HG03196 (cell line): ENCODE results near the gene BBOX1.

Experiments used
- ATAC-seq: cut with Tn5 transposase; IDR thresholded peaks from one replicate; pipeline ENCODE4 v1.9.1; 2021; ENCODE audit not compliant: unreplicated experiment

The BBOX1 gene

DNA sequence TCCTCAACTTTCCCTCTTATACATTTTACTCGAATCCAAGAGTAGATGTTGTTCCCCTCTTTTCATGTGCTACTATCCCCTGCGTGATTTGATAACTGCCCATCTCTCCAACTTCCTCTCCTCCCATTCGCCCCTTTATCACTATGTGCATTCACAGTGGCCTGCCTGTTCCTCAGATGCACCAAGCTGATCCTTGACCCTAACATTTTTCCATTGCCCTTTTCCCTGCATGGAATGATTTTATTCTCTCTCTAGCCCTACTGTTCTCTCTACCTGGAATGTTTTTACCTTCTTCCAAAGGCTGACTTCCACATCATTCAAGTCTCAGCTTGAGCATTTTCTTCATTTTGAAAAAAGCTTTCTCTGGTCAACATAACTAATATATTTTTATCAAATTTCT is 15.8 kb upstream of the BBOX1 start:
- no peak for ATAC-seq

DNA sequence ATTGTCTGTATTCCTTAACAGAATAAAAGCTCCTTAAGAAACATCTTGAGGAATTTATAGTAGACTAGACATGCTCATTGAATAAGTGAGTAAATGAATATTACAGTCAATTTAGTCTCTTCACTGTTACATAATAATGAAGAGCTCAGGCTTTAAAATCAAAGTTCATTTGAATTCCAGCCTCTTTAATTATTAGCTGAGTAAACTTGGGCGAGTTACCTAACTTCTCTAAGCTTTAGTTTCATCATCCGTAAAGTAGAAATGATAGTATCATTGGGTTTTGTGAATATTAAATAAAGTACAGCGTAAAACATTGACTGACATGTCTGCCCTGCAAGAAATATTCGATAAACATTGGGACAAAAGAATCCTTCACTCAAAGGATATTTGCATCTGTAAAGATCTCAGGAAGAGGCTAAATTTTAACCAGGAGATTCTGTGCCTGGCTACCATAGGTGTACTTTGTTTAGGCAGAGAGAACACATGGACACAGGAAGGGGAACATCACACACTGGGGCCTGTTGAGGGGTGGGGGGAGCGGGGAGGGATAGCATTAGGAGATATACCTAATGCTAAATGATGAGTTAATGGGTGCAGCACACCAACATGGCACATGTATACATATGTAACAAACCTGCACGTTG is 15.2 kb upstream of the BBOX1 start:
- ATAC-seq = no peak

DNA sequence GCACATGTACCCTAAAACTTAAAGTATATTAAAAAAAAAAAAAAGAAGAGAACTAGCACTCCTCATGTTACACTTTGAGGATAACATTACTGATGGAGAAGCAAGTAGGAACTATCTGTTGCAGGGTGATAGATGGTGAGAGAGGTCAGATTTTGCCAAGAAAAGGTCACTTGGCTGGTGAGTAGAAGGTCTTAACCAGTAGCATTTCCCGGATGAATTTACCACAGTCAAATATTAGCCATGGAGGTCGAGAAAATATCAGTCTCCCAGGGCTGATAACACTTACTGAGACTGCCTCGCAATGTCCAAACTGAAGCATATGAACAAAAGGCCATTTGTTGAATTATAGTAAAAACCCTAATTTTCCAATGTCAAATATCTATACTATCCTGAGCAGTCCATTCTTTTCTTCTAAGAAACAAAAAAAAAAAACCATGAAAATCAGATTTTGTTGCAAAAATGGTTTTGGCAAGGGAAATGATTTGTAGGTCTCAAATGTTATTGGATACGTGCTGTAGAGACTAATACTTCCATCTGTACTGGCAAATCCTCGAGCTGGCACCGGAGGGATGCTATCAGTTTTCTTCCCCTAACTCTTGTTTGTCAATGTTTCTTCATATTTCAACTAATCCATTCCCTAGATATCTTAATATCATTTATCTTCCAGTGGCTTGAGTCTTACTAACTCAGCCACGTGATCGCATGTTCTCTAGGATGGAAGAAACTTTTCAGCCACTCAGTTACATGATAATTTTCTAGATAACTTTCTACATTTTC is 14.5 kb upstream of the BBOX1 start:
- ATAC-seq = no peak

DNA sequence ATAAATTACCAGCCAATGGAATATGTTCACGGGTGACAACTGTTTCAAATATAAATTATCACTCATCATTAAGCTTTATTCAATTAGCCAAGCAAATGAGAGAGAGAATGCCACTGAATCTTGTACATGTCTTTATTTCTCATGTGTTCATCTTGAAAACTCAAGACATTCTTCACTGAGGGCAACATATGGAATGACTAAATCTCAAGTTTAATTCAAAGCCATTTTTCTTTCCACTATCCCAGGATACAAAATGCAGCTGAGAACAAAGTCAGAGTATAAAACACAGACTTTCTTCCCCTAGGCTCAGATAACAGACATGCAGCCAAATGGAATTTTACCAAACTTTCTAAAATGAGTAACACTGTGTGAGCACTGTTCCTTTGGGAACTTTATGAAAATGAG is 12.1 kb upstream of the BBOX1 start:
- ATAC-seq = no peak

DNA sequence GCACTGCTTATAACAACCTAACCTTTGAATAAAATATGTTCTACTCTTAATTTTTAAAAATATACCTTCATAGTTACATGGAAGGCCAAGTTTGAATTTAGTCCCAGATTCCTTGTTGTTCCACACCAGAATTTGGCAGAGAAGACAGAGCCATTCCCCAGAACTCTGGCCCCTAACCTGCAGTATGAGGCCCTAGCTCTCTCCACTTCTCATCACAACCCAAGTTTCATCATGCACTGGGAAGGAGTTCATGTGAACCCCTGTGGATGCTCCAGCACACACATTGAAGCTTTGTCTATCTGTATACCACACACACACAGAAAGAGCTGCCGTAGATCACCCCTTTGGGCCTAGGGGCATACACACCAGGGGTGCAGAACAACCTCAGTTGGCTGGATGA is 10.6 kb upstream of the BBOX1 start:
- no peak for ATAC-seq

DNA sequence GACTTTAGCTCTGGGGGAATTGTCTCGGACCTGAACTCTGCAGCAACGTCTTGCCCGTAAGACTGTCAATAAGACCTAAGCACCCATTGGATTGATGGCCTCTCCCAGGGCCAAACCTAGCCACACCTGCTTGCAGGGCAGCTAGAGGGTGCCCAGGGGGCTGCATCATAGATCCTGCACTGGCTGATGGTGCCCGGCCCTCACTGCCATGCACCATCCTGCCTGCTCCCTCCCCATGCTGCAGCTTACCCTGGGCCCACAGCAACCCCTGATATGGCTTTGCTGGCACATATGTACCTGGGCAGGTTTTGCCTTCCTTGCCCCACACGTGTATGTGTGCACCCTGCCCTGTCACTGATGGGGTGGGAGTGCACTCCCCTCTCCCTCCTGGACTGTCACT is 8.9 kb upstream of the BBOX1 start:
- no peak for ATAC-seq

DNA sequence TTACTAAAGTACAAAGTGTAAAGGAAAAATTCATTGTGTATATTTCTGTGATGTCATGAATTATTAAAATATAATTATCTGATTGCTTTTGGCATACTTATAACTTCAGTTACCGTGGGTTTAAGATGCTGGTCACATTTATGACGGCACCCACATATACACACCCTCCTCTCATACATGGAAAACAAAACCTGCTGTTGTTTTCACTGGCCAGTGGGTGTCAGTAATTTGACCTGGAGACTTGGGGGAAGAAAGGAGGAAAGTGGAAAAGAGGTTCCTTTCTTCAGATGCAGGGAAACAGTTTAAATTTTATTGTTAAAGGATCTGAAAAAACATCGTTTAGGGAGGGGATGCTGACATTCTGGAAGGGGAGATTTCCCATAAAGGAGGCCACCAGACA is 742 bp upstream of the BBOX1 start:
- ATAC-seq = no peak

DNA sequence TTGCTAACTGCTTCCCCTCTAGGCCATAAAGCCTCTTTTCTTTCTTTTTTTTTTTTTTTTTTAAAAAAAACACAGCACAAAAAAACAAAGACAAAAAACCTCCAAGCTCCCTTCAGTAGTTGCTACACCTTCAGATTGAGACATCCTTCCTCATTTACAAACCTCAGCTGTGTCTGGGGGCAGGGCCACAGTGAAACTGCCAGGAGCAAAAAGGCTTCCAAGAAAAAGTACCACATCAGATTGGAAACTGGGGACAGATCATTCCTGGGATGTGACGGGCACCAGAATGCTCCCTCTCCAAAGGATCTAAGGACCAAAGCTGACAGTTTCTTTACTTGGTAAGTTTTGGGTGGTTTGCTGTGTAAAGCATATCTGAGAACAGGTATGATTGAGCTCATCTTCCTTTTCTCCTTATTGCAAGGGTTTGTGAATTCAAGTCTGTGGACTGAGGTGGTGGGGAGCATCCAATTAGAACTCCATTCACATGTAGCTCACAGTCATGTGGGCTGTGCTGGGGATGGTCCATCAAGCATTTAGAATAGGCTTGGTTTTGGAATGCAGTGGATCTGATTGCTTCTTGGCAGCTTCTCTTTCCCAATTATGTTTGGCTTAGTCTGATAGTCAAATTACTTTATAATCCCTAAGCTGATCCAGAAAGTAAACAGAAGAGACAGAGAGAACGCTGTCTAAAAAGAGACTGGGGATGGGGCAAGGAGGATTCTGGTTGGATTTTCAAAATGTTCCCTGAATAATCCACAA is 705 bp downstream of the BBOX1 start:
- ATAC-seq = no peak

DNA sequence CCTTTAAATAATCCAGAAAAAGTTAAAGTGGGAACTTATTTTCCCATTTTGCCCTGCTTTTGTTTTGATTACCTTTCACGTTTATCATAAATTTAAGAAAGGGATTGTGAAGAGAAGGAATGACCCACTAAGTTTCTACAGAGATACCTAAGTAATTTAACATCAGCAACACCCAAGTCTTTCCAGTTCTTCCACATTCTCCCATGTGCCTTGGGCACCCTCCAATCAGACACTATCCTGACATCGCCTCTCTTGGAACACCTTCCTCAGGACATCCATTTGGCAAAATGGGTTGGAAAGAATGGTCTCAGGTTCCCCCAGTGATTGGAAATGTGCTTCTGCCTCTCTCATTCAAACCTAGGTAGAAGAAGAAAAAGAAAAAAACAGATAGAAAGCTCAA is 6.3 kb downstream of the BBOX1 start:
- no peak for ATAC-seq

DNA sequence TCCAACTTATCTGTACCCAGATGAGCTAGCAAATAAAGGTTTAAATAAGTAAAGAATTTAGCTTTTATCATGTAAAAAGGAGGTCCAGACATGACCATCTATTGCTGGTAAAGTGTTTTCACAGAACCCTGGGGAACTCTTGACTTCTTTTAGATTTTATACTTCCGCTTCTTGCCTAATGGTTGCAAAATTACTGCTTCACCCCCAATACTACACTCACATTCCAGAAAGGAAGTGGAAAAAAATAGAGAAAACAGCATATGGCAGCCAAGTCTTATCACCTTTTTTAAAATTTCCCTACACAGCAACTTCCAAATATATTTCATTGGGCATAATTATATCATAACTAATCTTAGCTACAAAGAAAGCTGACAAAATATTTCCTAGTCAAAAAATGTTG is 12.1 kb downstream of the BBOX1 start:
- no peak for ATAC-seq

DNA sequence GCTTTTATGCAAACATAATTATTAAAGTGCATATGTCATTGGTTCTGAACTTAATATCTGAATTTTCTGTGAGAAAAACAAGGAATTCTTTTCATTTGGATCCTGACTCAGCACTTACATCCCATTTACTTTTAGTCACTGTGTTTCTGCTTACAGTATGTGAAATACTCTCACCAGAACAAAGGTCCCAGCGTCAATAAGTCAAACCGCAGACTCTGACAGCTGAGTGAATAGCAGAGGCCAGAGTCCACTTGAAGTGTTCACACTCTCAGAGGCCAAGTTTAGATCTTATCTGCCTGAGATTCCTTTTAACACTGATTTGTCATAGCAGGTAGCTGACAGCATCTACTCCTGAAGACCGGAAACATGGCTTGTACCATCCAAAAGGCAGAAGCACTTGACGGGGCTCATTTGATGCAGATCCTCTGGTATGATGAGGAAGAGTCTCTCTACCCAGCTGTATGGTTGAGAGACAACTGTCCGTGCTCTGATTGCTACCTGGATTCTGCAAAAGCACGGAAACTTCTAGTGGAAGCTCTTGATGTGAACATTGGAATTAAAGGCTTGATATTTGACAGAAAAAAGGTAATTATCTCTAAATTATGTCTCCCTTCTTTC is 14.6 kb downstream of the BBOX1 start:
- no peak for ATAC-seq

DNA sequence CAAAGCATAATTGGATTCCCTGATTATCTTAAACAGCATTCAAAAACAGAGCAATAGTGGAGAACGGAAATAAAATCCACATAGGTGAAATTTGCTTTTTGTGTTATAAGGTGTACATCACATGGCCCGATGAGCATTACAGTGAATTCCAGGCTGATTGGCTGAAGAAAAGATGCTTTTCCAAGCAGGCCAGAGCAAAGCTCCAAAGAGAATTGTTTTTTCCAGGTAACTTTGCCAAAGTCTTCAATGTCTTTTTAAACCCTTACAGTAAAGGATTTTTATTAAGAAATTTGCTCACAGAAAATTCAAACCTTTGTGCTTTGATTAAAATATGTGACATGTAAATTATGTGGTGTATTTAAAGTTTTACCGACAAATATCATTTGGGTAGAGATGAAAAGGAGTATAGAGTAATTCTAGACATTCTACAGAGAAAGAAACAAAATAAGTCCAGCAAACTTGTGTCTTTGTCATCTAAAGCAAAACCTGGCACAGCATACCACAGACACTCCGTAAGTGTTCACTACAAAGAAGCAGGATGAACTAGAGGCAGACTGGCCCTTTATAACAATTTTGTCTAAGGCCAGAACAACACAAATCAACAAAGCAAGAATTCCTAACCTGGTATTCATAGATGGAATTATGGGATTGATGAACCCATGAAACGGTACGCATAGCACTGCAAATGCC is 16.6 kb downstream of the BBOX1 start:
- ATAC-seq = no peak

DNA sequence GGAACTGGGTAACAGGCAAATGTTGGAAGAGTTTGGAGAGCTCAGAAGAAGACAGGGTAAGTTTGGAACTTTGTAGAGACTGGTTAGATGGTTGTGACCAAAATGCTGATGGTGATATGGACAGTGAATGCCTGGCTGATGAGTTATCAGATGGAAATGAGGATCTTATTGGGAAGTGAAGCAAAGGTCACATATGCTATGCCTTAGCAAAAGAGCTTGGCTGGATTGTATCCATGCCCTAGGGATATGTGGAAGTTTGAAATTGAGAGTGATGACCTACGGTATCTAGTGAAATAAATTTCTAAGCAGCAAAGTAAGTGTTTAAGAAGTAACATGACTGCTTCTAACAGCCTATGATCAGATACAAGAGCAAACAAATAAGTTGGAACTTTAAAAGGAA is 17.8 kb downstream of the BBOX1 start:
- ATAC-seq = no peak

DNA sequence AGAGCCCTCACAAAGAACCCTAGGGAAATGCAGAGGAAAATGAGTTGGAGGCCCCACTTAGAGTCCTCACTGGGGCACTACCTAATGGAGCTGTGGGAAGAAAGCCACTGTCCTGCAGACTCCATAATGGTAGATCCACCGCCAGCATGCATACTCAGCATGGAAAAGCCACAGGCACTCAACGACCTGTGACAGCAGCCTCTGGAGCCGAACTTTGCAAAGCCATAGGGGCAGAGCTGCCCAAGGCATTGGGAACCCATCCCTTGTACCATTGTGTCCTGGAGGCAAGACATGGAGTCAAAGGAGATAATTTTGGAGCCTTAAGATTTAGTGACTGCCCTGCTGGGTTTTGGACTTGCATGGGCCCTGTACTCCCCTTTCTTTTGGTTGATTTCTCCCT is 18.8 kb downstream of the BBOX1 start:
- no peak for ATAC-seq

DNA sequence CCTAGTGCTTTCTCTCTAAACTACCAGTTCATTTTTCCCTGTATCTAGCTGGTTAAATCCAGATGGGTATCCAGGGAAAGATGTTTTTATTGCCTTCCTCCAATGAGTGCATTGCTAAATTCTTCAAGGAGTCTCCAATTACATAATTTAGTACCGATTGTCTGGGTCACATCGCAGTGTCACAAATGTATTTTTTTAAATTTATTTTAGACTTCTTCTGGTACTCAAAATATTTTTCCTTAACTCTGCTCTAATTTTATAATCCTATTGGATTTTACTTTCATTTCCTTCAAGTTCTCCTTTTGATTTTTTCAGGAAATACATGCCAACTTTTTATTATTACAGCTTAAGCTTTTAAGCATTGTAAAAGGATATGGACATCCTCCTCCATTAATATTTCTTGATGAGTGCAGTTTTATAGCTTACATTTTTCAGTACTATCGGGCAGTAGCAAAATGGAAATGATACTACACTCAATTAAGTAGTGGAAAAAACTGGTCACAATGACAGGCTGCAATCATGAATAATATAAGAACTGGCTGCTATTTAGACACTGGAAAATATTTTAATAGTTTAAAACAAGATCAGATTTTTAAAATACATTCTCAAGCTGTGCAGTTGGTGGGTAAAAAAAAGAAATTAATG is 20.3 kb downstream of the BBOX1 start:
- no peak for ATAC-seq

DNA sequence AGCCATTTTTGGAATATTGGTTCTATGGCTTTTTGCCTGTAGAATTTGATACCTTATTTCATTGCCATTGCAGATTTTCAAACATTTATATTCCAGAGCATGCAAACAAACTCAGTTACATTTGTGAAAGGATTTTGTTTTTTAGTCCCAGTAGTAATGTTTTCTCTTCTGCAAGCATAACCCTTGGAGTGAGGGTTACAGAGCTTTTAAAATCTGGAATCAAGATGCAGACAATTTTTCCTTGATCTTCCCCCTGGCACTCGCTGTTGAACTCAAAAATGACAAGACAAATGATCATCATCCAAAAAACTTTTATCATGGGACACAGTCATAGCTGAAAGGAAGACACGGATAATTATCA is 20.8 kb downstream of the BBOX1 start:
- ATAC-seq = no peak

DNA sequence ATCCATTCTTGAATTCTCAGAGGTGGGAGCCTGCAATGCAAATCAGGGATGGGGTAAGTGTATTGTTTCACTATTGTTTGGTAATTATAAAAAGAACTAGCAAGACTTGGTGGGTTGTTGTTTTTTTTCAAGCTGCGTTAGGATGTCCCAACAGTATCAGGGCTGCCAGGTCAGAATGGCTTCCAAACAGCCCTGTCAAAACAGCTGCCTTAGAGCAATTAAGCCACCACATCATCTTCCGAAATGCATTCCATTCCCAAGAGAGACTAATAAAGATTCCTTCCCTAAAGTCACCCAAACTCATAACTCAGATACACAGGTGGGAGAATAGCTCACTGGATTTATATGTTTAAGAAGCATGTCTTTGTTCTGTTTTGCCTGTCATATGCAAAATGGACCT is 23.5 kb downstream of the BBOX1 start:
- no peak for ATAC-seq

DNA sequence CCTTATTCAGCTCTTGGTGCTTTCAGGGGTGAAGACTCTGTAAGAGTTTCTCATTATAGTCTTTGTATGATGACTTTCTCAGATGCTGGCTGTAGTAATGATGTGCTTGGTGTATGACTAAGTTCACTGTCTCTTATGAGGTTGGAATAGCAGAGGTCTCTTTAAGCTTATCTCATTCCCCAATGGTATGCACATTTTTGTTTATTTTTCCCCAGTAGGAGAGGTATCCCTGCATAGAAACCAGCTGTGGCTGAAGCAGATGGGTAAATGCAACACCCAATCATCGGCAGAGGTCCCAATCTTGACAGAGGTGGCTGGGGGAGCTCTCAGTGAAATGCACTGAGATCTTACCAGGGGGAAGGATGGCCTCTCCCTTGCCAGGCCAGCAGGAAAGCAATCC is 34.6 kb downstream of the BBOX1 start:
- ATAC-seq = no peak

DNA sequence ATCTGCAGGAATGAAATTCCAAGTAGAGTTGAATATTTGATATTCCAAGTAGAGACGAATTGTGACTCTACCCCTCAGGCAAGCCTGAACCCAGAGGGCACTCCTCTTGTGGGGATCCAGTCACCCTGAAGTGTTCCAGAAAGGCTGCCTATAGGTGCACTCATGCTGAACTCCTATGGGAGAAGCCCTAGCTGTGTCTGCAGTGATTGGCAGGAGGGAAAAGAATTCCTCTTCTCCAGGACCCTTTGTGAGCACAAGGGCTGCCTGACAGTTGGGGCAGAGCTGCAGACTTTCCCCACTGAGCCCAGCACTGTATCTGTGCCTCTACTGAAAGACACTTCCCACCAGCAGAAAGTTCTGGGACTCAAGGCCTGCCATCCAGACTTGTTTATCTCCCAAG is 35.0 kb downstream of the BBOX1 start:
- ATAC-seq = no peak

DNA sequence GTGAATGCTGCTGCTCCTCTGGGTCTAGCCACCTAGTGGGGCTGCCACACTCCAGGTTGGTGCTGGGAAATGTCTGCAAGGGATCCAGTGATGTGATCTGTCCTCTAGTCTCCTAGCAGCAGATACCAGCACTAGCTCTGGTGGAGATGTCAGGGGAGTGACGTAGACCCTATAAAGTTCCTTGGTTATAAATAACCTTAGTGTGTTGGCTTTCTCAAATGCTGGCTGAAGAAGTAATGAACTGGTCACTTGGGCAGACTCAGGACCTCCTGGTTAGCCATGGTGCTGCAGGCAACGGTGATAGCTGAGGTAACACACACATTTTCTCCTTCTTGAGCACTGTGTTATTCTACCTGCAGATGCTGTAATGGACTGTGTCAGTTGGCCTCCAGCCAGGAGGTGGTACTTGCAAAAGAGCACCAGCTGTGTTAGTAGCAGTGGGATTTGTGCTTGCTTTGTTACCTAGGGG is 35.5 kb downstream of the BBOX1 start:
- no peak for ATAC-seq

DNA sequence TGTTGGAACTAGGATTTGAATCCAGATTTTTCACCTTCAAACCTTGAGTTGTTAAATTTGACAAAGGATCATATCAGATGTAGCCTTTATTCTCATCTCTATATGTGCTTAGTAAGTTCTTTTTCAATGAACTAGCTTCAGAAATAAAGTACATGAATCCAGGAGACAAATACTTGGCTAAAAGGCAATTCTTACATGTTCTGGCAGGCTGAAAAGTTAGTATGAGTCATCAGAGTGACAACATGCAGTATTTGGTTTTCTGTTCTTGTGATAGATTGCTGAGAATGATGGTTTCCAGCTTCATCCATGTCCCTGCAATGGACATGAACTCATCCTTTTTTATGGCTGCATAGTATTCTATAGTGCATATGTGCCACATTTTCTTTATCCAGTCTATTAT is 40.4 kb downstream of the BBOX1 start:
- ATAC-seq = no peak
